ENCODE measurements around the gene BIN1.

DNA sequence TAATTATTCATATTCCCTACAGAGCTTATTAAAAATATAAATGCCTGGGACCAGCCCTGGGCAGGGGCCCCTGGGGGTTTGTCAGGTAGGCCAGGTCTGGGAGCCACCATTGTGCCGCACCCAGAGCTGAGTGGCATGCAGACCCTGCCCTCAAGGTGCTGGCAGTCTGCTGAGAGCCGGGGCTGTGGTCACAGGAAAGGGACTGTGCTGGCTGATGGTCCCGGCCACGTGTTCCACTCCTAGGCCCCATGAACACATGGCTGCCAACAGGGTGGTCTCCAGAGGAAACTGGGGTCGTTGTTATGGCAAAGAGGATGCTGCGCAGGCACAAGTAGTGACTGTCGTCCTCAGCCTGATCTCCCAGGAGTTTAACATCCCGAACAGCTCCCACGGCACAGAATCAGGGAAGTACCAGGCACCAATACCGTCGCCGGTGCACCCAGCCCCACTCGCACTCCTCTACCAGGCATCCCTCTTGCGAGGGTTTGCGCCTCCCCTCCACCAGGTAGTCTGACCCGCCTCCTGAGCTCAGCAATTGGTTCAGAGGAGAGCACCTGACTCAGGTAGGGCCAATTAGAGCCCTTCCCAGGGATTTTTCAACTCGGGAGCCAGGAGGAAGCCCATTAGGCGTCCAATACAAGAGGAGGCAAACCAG lies 39.2 kb upstream of the BIN1 start:
- TF ChIP-seq, protein P1, sequence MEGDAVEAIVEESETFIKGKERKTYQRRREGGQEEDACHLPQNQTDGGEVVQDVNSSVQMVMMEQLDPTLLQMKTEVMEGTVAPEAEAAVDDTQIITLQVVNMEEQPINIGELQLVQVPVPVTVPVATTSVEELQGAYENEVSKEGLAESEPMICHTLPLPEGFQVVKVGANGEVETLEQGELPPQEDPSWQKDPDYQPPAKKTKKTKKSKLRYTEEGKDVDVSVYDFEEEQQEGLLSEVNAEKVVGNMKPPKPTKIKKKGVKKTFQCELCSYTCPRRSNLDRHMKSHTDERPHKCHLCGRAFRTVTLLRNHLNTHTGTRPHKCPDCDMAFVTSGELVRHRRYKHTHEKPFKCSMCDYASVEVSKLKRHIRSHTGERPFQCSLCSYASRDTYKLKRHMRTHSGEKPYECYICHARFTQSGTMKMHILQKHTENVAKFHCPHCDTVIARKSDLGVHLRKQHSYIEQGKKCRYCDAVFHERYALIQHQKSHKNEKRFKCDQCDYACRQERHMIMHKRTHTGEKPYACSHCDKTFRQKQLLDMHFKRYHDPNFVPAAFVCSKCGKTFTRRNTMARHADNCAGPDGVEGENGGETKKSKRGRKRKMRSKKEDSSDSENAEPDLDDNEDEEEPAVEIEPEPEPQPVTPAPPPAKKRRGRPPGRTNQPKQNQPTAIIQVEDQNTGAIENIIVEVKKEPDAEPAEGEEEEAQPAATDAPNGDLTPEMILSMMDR (IDR thresholded peaks at IDR 0.05): no peak
- TF ChIP-seq TCF7L2 (IDR thresholded peaks at IDR 0.05; ENCODE audit: low read depth, low read length) (no peak), POLR2AphosphoS5 (IDR thresholded peaks at IDR 0.05; ENCODE audit: low read depth, low read length) (no peak), SIN3A (IDR thresholded peaks at IDR 0.05; ENCODE audit: borderline replicate concordance, insufficient read depth, low read depth, low read length) (no peak)
- TF ChIP-seq, protein P2, sequence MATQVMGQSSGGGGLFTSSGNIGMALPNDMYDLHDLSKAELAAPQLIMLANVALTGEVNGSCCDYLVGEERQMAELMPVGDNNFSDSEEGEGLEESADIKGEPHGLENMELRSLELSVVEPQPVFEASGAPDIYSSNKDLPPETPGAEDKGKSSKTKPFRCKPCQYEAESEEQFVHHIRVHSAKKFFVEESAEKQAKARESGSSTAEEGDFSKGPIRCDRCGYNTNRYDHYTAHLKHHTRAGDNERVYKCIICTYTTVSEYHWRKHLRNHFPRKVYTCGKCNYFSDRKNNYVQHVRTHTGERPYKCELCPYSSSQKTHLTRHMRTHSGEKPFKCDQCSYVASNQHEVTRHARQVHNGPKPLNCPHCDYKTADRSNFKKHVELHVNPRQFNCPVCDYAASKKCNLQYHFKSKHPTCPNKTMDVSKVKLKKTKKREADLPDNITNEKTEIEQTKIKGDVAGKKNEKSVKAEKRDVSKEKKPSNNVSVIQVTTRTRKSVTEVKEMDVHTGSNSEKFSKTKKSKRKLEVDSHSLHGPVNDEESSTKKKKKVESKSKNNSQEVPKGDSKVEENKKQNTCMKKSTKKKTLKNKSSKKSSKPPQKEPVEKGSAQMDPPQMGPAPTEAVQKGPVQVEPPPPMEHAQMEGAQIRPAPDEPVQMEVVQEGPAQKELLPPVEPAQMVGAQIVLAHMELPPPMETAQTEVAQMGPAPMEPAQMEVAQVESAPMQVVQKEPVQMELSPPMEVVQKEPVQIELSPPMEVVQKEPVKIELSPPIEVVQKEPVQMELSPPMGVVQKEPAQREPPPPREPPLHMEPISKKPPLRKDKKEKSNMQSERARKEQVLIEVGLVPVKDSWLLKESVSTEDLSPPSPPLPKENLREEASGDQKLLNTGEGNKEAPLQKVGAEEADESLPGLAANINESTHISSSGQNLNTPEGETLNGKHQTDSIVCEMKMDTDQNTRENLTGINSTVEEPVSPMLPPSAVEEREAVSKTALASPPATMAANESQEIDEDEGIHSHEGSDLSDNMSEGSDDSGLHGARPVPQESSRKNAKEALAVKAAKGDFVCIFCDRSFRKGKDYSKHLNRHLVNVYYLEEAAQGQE (IDR thresholded peaks at IDR 0.05; ENCODE audit: insufficient read depth in 1 of 2, low read depth in 2 of 2, low read length in 1 of 2): no peak

All from Panc1 (cell line).